Measurements from ENCODE around the gene STAM. TPM values are rescaled to one million over a fixed set of nuclear protein-coding genes. Genes with fewer than 3 reads are reported as not detected.
A peak's percentile ranks its signal among the peaks of the same experiment; 100 is the strongest.

The STAM gene
- total RNA-seq, 1 experiment from 2014 or later = 17.0 TPM

- intact Hi-C loops (cut with micrococcal nuclease; ENCODE audit: unreplicated experiment) = loop anchor here (1.0 to 5.0 kb wide), 4 partner anchors 131 to 451 kb away; no protein-coding TSS in a partner anchor
- no peak overlapping the region for H3K4me3 Mint-ChIP-seq (ENCODE audit: low read depth, unreplicated experiment)
- peak; percentile 64 for DNase-seq
- H3K27ac Mint-ChIP-seq (ENCODE audit: unreplicated experiment) = no peak overlapping the region
- H3K9me3 Mint-ChIP-seq (ENCODE audit: low read depth, unreplicated experiment) = no peaks in the 10 kb centered on the region
- no peaks in the 10 kb centered on the region for H3K36me3 Mint-ChIP-seq (ENCODE audit: insufficient read depth, unreplicated experiment)
- no peaks in the 10 kb centered on the region for H3K4me1 Mint-ChIP-seq (ENCODE audit: low read depth, unreplicated experiment)
- CTCF ChIA-PET = interaction anchor here (0.5 kb wide), 1 partner anchor 137 kb away, joined by 3 read pairs; no protein-coding TSS in a partner anchor
- TF ChIP-seq, protein P1, sequence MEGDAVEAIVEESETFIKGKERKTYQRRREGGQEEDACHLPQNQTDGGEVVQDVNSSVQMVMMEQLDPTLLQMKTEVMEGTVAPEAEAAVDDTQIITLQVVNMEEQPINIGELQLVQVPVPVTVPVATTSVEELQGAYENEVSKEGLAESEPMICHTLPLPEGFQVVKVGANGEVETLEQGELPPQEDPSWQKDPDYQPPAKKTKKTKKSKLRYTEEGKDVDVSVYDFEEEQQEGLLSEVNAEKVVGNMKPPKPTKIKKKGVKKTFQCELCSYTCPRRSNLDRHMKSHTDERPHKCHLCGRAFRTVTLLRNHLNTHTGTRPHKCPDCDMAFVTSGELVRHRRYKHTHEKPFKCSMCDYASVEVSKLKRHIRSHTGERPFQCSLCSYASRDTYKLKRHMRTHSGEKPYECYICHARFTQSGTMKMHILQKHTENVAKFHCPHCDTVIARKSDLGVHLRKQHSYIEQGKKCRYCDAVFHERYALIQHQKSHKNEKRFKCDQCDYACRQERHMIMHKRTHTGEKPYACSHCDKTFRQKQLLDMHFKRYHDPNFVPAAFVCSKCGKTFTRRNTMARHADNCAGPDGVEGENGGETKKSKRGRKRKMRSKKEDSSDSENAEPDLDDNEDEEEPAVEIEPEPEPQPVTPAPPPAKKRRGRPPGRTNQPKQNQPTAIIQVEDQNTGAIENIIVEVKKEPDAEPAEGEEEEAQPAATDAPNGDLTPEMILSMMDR (IDR thresholded peaks at IDR 0.05; ENCODE audit: unreplicated experiment) = peak; percentile 67
- no TSS peak for BruUV-seq (replicated peaks)
- no peaks in the 10 kb centered on the region for H3K27me3 Mint-ChIP-seq (ENCODE audit: unreplicated experiment)
Measured at GRCh38 chr10:17742918-17743317, 99.0 kb downstream of the STAM start.

DNA sequence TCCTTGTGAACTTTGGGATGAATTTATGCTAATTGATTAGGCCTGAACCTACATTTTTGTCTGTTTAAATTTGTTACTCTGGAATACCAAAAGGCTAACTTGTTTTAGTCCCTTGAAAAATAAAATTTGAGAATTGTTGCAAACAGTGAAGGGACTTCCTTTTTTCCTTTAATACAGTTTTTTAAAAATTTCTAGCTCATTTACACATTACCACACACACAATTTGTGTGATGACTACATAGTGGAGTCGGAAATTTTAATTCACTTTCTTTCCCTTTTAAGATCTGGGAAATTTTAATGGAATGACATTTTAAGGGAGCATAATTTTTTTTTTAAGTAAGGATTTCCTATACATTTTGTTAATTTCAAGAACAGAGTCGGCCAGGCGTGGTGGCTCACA is 99.5 kb downstream of the STAM start:
- BruUV-seq (replicated peaks) = no TSS peak
- Mint-ChIP-seq H3K4me1 (ENCODE audit: low read depth, unreplicated experiment) (no peaks in the 10 kb centered on the region), H3K9me3 (ENCODE audit: low read depth, unreplicated experiment) (no peaks in the 10 kb centered on the region), H3K27ac (ENCODE audit: unreplicated experiment) (no peak overlapping the region), H3K36me3 (ENCODE audit: insufficient read depth, unreplicated experiment) (no peaks in the 10 kb centered on the region), H3K4me3 (ENCODE audit: low read depth, unreplicated experiment) (no peak overlapping the region), H3K27me3 (ENCODE audit: unreplicated experiment) (no peaks in the 10 kb centered on the region)
- DNase-seq = no peak
- TF ChIP-seq, protein P1 (IDR thresholded peaks at IDR 0.05; ENCODE audit: unreplicated experiment) = no peak
- CTCF ChIA-PET = interaction anchor here (0.5 to 0.7 kb wide), 2 partner anchors 19 to 137 kb away, joined by 3 read pairs; no protein-coding TSS in a partner anchor
- intact Hi-C loops (cut with micrococcal nuclease; ENCODE audit: unreplicated experiment) = loop anchor here (1.0 to 5.0 kb wide), 4 partner anchors 131 to 451 kb away; no protein-coding TSS in a partner anchor

DNA sequence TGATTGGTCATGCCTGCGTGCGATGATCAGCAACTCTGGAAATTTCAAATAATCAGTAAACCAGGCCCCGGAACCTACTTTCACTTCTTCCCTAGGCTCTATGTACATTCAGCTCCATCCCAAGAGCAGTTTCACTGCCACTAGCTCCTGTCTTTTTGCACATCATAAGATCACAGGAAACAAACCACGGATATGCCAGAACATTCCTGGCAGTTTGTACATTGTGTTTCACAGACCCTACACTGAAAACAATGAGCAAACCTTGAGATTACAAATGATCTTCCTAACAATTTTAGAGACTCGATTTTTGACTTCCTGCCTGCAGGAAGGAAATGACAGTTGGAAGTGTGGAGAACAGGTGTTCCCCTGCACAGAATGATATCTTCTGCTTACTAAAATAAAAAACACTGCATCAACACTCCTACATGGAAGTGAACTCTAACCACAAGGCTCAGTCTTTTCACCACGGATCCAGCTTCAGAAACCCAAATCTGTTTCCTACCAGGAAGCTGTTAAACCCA is 100.5 kb downstream of the STAM start:
- Mint-ChIP-seq H3K9me3 (ENCODE audit: low read depth, unreplicated experiment) (no peaks in the 10 kb centered on the region), H3K27me3 (ENCODE audit: unreplicated experiment) (no peaks in the 10 kb centered on the region), H3K36me3 (ENCODE audit: insufficient read depth, unreplicated experiment) (no peaks in the 10 kb centered on the region), H3K27ac (ENCODE audit: unreplicated experiment) (no peak overlapping the region), H3K4me1 (ENCODE audit: low read depth, unreplicated experiment) (no peaks in the 10 kb centered on the region), H3K4me3 (ENCODE audit: low read depth, unreplicated experiment) (no peak overlapping the region)
- intact Hi-C loops (cut with micrococcal nuclease; ENCODE audit: unreplicated experiment) = loop anchor here (5.0 kb wide), 1 partner anchor 452 kb away; no protein-coding TSS in a partner anchor
- DNase-seq = no peak
- TF ChIP-seq, protein P1 (IDR thresholded peaks at IDR 0.05; ENCODE audit: unreplicated experiment) = no peak
- CTCF ChIA-PET = interaction anchor here (0.6 kb wide), 1 partner anchor 8 kb away, joined by 6 read pairs; no protein-coding TSS in a partner anchor
- no TSS peak for BruUV-seq (replicated peaks)

GRCh38 chr10:17747883-17748550 is 104.1 kb downstream of the STAM start:
- no peaks in the 10 kb centered on the region for H3K27me3 Mint-ChIP-seq (ENCODE audit: unreplicated experiment)
- no TSS peak for BruUV-seq (replicated peaks)
- CTCF ChIA-PET = no interaction called here

More at GRCh38 chr10:17747883-17748550, 104.1 kb downstream of the STAM start:
- no peaks in the 10 kb centered on the region for H3K36me3 Mint-ChIP-seq (ENCODE audit: insufficient read depth, unreplicated experiment)
- TF ChIP-seq, protein P1 (IDR thresholded peaks at IDR 0.05; ENCODE audit: unreplicated experiment) = no peak
- no peaks in the 10 kb centered on the region for H3K4me1 Mint-ChIP-seq (ENCODE audit: low read depth, unreplicated experiment)
- no peaks in the 10 kb centered on the region for H3K9me3 Mint-ChIP-seq (ENCODE audit: low read depth, unreplicated experiment)
- intact Hi-C loops (cut with micrococcal nuclease; ENCODE audit: unreplicated experiment) = no loop called here
- no peak overlapping the region for H3K27ac Mint-ChIP-seq (ENCODE audit: unreplicated experiment)
- DNase-seq = no peak
- no peak overlapping the region for H3K4me3 Mint-ChIP-seq (ENCODE audit: low read depth, unreplicated experiment)

All from Calu3 (cell line).